GM21423 (cell line): ENCODE results near the gene MT1M.
"Not testable (repeated sequence)": the region's sequence is repeated elsewhere in the genome, so short reads cannot be mapped to it uniquely, and the experiment has no call there.

Experiments
- ATAC-seq: cut with Tn5 transposase; IDR thresholded peaks from one replicate; pipeline ENCODE4 v1.9.1; 2021; ENCODE audit warnings: mild to moderate bottlenecking, moderate library complexity; ENCODE audit not compliant: unreplicated experiment

MT1M gene

DNA sequence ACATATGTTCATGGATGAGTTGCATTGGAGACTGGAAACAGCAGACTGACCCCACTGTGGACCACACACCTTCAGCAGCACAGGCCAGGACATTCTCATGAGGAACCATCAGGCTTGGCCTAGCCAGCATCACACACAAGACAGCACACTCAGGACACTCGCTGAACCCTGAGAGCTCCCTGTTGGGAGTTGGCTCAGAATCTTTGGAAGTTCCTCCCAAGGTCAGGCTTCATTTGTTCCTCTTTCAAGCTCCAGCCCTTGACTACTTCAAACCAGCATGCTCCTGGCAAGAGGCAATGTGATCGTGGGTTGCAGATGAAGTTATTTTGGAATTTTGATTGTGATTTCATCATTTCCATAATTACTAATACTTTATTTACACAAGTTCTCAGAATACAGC, 39.2 kb downstream of the MT1M start:
- not testable (repeated sequence) for ATAC-seq

DNA sequence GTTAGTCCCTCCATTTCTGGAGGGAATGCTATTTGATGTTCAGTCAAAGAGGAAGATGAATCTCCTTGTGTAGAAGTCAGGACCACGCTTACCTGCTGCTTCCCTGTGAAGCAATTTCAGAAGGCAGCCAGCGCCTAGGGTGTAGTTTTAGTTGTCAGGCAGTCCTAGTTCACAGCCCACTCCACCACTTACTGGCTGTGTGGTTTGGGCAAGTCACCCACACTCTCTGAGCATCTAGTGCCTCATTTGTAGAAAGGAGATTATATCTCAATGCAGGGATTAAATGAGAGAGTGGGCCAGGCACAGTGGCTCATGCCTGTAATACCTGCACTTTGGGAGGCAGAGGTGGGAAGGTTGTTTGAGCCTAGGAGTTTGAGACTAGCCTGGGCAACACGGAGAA, 39.7 kb downstream of the MT1M start:
- ATAC-seq = not testable (repeated sequence)

DNA sequence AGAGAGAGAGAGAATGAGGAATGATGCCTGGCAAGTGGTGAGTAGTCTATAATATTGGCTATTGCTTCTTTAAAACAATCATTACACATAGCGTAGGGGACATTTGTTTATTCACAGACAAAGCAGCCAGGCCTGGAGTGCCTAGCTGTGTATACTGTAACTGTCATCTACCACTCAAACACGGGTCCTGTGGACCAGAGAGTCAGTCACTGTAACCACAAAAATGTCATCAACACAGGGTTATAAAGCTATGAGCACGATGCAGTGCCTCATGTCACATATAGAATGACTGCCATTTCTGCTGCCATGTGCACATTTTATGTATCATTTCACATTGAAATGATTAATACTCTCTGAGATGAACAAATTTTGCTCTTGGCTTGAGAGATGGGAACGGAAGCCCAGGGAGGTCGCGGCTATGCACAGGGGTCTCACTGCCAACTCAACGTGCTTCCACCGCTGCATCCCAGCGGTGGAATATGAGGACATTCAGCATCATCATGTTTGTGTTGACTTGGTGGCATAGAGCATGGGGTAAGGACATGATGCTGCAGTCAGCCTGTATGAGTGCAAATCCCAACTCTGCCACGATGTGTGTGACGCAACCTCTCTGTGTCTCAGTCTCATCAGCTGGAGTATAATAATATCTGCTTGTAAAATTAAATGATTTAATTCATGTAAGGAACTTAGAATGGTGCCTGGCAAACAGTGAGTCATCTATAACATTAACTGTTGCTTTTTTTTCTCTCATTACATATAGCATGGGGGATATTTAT, 40.5 kb downstream of the MT1M start:
- ATAC-seq = no peak

DNA sequence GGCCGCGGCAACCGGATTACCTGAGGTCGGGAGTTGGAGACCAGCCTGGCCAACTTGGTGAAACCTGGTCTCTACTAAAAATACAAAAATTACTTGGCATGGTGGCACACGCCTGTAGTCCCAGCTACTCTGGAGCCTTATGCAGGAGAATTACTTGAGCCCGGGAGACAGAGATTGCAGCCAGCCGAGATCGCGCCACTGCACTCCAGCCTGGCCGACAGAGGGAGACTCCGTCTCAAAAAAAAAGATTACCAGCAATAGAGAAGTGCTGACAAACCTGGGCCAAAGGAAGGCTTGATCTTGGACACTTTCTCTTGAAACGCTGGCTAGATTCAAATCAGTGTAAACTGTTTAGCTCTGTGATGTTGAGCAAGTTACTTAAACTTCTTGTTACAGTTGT, 41.5 kb downstream of the MT1M start:
- no peak for ATAC-seq

GRCh38 chr16:56674570-56674969, 42.1 kb downstream of the MT1M start:
- ATAC-seq = not testable (repeated sequence)

- ATAC-seq = no peak
Observed at GRCh38 chr16:56675685-56676210, 43.3 kb downstream of the MT1M start.

DNA sequence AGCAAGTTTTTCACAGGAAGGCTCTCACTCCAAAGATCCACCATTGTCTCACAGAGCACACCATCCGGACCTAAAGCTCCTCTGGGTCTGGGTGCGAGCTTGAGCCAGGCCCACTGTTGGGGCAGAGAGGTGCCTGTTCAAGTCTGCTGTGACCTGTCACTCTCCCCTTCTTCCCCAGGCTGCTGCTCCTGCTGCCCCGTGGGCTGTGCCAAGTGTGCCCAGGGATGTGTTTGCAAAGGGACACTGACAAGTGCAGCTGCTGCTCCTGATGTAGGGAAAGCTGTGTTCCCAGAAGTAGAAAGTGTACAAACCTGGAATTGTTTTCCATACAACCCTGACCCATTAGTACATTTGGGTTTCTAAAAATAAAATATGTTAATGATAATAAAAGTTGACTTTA, 45.0 kb downstream of the MT1M start:
- no peak for ATAC-seq

- no peak for ATAC-seq
Observed at GRCh38 chr16:56679078-56679730, 46.7 kb downstream of the MT1M start.

- no peak for ATAC-seq
Observed at GRCh38 chr16:56679818-56680217, 47.4 kb downstream of the MT1M start.

- ATAC-seq = peak; percentile 97
Observed at GRCh38 chr16:56681939-56682702, 49.7 kb downstream of the MT1M start, which contains the start of gene MT1X. Gene MT1X (plus strand): TSS chr16:56682470. CDS start chr16:56682541, 71 bp downstream.

GRCh38 chr16:56682703-56683397, 50.4 kb downstream of the MT1M start:
- no peak for ATAC-seq
